Body of pancreas (tissue), 4 donors: Measurements from ENCODE around the gene GNB1. TPM values are rescaled to one million over a fixed set of nuclear protein-coding genes. Genes with fewer than 3 reads are reported as not detected.

Experiments
- ATAC-seq: fragments of 150-250 bp; one replicate; pipeline ENCODE4 v1.9.1; 2016
- DNase-seq, 4 donors: peaks; one replicate each; pipeline ENCODE4 v3.0.0-alpha.2; 2019
- H3K27ac ChIP-seq, 4 donors: fragments of 200-600 bp; sonication (generic); 1 replicate in 3 of 4; 2 replicates in 1 of 4; pipeline versions ENCODE4 v1.5.1 to v1.6.1; 2016 to 2019; ENCODE audit warnings: mild to moderate bottlenecking in 1 of 4, mixed read lengths in 1 of 4, moderate library complexity in 1 of 4
- H3K27me3 ChIP-seq, 2 donors: fragments of 200-600 bp; sonication (generic); one replicate each; pipeline ENCODE4 v1.6.0; 2016; ENCODE audit warnings: mild to moderate bottlenecking in 1 of 2
- H3K36me3 ChIP-seq, 2 donors: fragments of 200-600 bp; sonication (generic); replicated peaks in 1 of 2; 2 replicates each; pipeline ENCODE4 v1.5.1; 2016; ENCODE audit warnings: low read depth in 2 of 2; ENCODE audit not compliant: insufficient read depth in 1 of 2
- H3K4me1 ChIP-seq: fragments of 200-600 bp; sonication (generic); one replicate; pipeline ENCODE4 v1.6.0; 2016
- H3K4me3 ChIP-seq, 2 donors: fragments of 200-600 bp; sonication (generic); 1 replicate in 1 of 2; 2 replicates in 1 of 2; pipeline ENCODE4 v1.5.1; 2016 to 2019
- H3K9me3 ChIP-seq, 3 donors: fragments of 200-600 bp; sonication (generic); 1 replicate in 2 of 3; 2 replicates in 1 of 3; pipeline ENCODE4 v1.5.1; 2016
- CTCF ChIP-seq, 7 experiments: fragments of 450-650 bp in 4 of 7; fragments of 200-600 bp in 3 of 7; sonication (generic) in 3 of 7; IDR thresholded peaks; one replicate each; pipeline ENCODE4 v1.5.1; 2016 to 2019; ENCODE audit warnings: antibody characterized with exemption in 7 of 7
- POLR2A ChIP-seq, 3 donors: fragments of 450-650 bp; IDR thresholded peaks; one replicate each; pipeline ENCODE4 v1.6.1; 2016; ENCODE audit warnings: antibody characterized with exemption in 3 of 3, mild to moderate bottlenecking in 2 of 3
- WGBS, 2 donors: methylation state at CpG; one replicate each; pipeline ENCODE4 v1.1.5; 2017; 5-methylcytosine and 5-hydroxymethylcytosine counted together
- intact Hi-C: fragments of 100-400 bp; cut with DNase I; formaldehyde crosslinking; loops from one replicate; pipeline ENCODE4 v1.15.1; 2023
- total RNA-seq, 2 donors: library from RNA; depleted of rRNA; stranded (reverse); fragments of >200 nt; gene quantifications; one replicate each; pipeline ENCODE4 v1.1.0, GENCODE V29; 2016

Gene GNB1
- total RNA-seq, 2 donors from 2014 or later, result 71.3 to 79.1 TPM

- TF ChIP-seq CTCF (IDR thresholded peaks at IDR 0.05) (no peak), POLR2A (IDR thresholded peaks at IDR 0.05) (no peak)
- Histone ChIP-seq H3K36me3 (no peaks in the 10 kb centered on the region), H3K4me3 (no peak overlapping the region), H3K27ac (no peak overlapping the region), H3K4me1 (peaks cover 15% of the 10 kb centered on the region), H3K9me3 (no peaks in the 10 kb centered on the region), H3K27me3 (no peaks in the 10 kb centered on the region)
- 65 to 73% methylated on average over 8 to 9 of the region's 10 CpGs for WGBS, 2 donors
- no peak for ATAC-seq
- intact Hi-C loops, result no loop called here
- DNase-seq, result no peak
These were observed 38.3 kb upstream of the GNB1 start for GRCh38 chr1:1929102-1929638.

- peak; percentile 43 for ATAC-seq
- TF ChIP-seq CTCF (IDR thresholded peaks at IDR 0.05), result no peak
- TF ChIP-seq POLR2A (IDR thresholded peaks at IDR 0.05), result no peak
- DNase-seq, result peak; percentile 65 to 80 (median 73)
These were observed 37.6 kb upstream of the GNB1 start for GRCh38 chr1:1928231-1929101.

GRCh38 chr1:1927751-1928150 lies 36.9 kb upstream of the GNB1 start:
- no peaks in the 10 kb centered on the region for H3K36me3 ChIP-seq
- no peaks in the 10 kb centered on the region for H3K9me3 ChIP-seq
- peak in 3 of 4 donors; percentile 39 to 42 (median 41) for DNase-seq
- H3K27me3 ChIP-seq, result no peaks in the 10 kb centered on the region
- H3K4me3 ChIP-seq, result no peak overlapping the region
- intact Hi-C loops, result no loop called here
- peaks cover 15% of the 10 kb centered on the region for H3K4me1 ChIP-seq
- ATAC-seq, result no peak
- no peak overlapping the region for H3K27ac ChIP-seq
- 67 to 91% methylated on average over 16 to 23 of the region's 25 CpGs for WGBS, 2 donors
- TF ChIP-seq POLR2A (IDR thresholded peaks at IDR 0.05), result no peak
- no peak for TF ChIP-seq CTCF (IDR thresholded peaks at IDR 0.05)

More at GRCh38 chr1:1928231-1929101, 37.6 kb upstream of the GNB1 start:
- H3K36me3 ChIP-seq, result no peaks in the 10 kb centered on the region
- no peak overlapping the region for H3K27ac ChIP-seq
- intact Hi-C loops, result no loop called here
- H3K9me3 ChIP-seq, result no peaks in the 10 kb centered on the region
- no peak overlapping the region for H3K4me3 ChIP-seq
- peaks cover 15% of the 10 kb centered on the region for H3K4me1 ChIP-seq
- H3K27me3 ChIP-seq, result no peaks in the 10 kb centered on the region
- 61 to 90% methylated on average over 2 to 33 of the region's 34 CpGs for WGBS, 2 donors

GRCh38 chr1:1926886-1927660 lies 36.2 kb upstream of the GNB1 start:
- peak in 1 of 4 donors; percentile 11 for DNase-seq
- no peaks in the 10 kb centered on the region for H3K27me3 ChIP-seq
- TF ChIP-seq POLR2A (IDR thresholded peaks at IDR 0.05) (no peak), CTCF (IDR thresholded peaks at IDR 0.05) (no peak)

More at GRCh38 chr1:1926886-1927660, 36.2 kb upstream of the GNB1 start:
- intact Hi-C loops, result no loop called here
- peaks cover 15% of the 10 kb centered on the region for H3K4me1 ChIP-seq
- WGBS, 2 donors, result 76 to 85% methylated on average over 5 to 21 of the region's 21 CpGs
- no peaks in the 10 kb centered on the region for H3K9me3 ChIP-seq
- H3K27ac ChIP-seq, result no peak overlapping the region
- no peaks in the 10 kb centered on the region for H3K36me3 ChIP-seq
- no peak for ATAC-seq
- no peak overlapping the region for H3K4me3 ChIP-seq
